PC-3 (cell line): ENCODE data around the gene GPA33. TPM values are rescaled to one million over a fixed set of nuclear protein-coding genes. Genes with fewer than 3 reads are reported as not detected.
"Not testable (repeated sequence)": the region's sequence is repeated elsewhere in the genome, so short reads cannot be mapped to it uniquely, and the experiment has no call there.

Experiments used
- ATAC-seq: fragments of 200-7000 bp; cut with Tn5 transposase; 2 replicates; pipeline ENCODE4 v1.9.1; 2020; ENCODE audit warnings: mild to moderate bottlenecking, moderate library complexity
- BruUV-seq: library from RNA; stranded (reverse); fragments of 400-500 nt; replicated peaks from 2 replicates; lab custom pipeline; 2021; lab: Mats Ljungman, UMichigan
- CTCF ChIA-PET: fragments of 300-600 bp; sonication (Branson Sonifier 250); formaldehyde crosslinking; loops from one replicate; lab custom pipeline; 2022; ENCODE audit warnings: antibody characterized with exemption; lab: Charles Lee
- POLR2A ChIA-PET: fragments of 300-600 bp; sonication (Branson Sonifier 250); formaldehyde crosslinking; loops from one replicate; lab custom pipeline; 2022; ENCODE audit warnings: antibody characterized with exemption; ENCODE audit not compliant: unreplicated experiment; lab: Charles Lee
- DNase-seq: peaks from one replicate; pipeline ENCODE4 v3.0.0-alpha.2; 2015
- H2AFZ ChIP-seq: fragments of 300-600 bp; sonication (generic); 2 replicates; pipeline ENCODE4 v1.6.0; 2016; ENCODE audit warnings: antibody characterized with exemption, low read length
- H3F3A ChIP-seq: fragments of 300-600 bp; sonication (generic); one replicate; pipeline ENCODE4 v1.6.0; 2017; ENCODE audit warnings: antibody characterized with exemption, low read length, control low read depth, mild to moderate bottlenecking; ENCODE audit not compliant: unreplicated experiment
- H3K27ac ChIP-seq: fragments of 300-600 bp; sonication (generic); 2 replicates; pipeline ENCODE4 v1.5.1; 2016; ENCODE audit warnings: mild to moderate bottlenecking, low read length
- H3K27me3 ChIP-seq: fragments of 300-600 bp; sonication (generic); 2 replicates; pipeline ENCODE4 v1.6.1; 2016; ENCODE audit warnings: low read length, mixed read lengths
- H3K36me3 ChIP-seq: fragments of 300-600 bp; sonication (generic); 2 replicates; pipeline ENCODE4 v1.6.1; 2016; ENCODE audit warnings: low read depth, mixed run types, low read length, mixed read lengths
- H3K4me1 ChIP-seq: fragments of 300-600 bp; sonication (generic); 2 replicates; pipeline ENCODE4 v1.5.1; 2016; ENCODE audit warnings: low read length; ENCODE audit not compliant: insufficient read depth
- H3K4me2 ChIP-seq: fragments of 300-600 bp; sonication (generic); 2 replicates; pipeline ENCODE4 v1.6.0; 2016; ENCODE audit warnings: low read length
- H3K4me3 ChIP-seq: fragments of 300-600 bp; sonication (generic); 2 replicates; pipeline ENCODE4 v1.5.1; 2016; ENCODE audit warnings: mild to moderate bottlenecking, low read length, mixed read lengths
- H3K79me2 ChIP-seq: fragments of 300-600 bp; sonication (generic); 2 replicates; pipeline ENCODE4 v1.6.1; 2017; ENCODE audit warnings: low read length, mixed read lengths
- H3K9ac ChIP-seq: fragments of 300-600 bp; sonication (generic); 2 replicates; pipeline ENCODE4 v1.6.0; 2016; ENCODE audit warnings: mild to moderate bottlenecking, low read length
- H3K9me2 ChIP-seq: fragments of 300-600 bp; sonication (generic); replicated peaks from 2 replicates; pipeline ENCODE4 v1.6.1; 2016; ENCODE audit warnings: mixed run types, low read length, mixed read lengths
- H3K9me3 ChIP-seq: fragments of 300-600 bp; sonication (generic); 2 replicates; pipeline ENCODE4 v1.6.1; 2016; ENCODE audit warnings: low read length, mixed read lengths
- H4K20me1 ChIP-seq: fragments of 300-600 bp; sonication (generic); 2 replicates; pipeline ENCODE4 v1.6.1; 2016; ENCODE audit warnings: low read length, mixed read lengths
- CTCF ChIP-seq: fragments of 300-600 bp; sonication (generic); conservative IDR thresholded peaks from 2 replicates; pipeline ENCODE4 v1.5.1; 2017; ENCODE audit warnings: antibody characterized with exemption, low read depth, mild to moderate bottlenecking, low read length
- EZH2 ChIP-seq: fragments of 300-600 bp; sonication (generic); IDR thresholded peaks from one replicate; pipeline ENCODE4 v1.6.1; 2017; ENCODE audit warnings: antibody characterized with exemption, mild to moderate bottlenecking, low read length; ENCODE audit not compliant: unreplicated experiment
- EZH2phosphoT487 ChIP-seq: fragments of 300-600 bp; sonication (generic); IDR thresholded peaks from 2 replicates; pipeline ENCODE4 v1.6.1; 2018; ENCODE audit warnings: mild to moderate bottlenecking, antibody characterized with exemption, low read length, borderline replicate concordance
- intact Hi-C: fragments of 100-400 bp; cut with micrococcal nuclease; formaldehyde crosslinking; loops from 2 replicates; pipeline ENCODE4 v1.9.0; 2023
- total RNA-seq: library from RNA; depleted of rRNA; stranded (reverse); fragments of >200 nt; gene quantifications from 2 replicates; pipeline ENCODE4 v1.2.3, GENCODE V29; 2014

The GPA33 gene
- total RNA-seq, 1 experiment from 2014 or later, result 0.04 TPM

DNA sequence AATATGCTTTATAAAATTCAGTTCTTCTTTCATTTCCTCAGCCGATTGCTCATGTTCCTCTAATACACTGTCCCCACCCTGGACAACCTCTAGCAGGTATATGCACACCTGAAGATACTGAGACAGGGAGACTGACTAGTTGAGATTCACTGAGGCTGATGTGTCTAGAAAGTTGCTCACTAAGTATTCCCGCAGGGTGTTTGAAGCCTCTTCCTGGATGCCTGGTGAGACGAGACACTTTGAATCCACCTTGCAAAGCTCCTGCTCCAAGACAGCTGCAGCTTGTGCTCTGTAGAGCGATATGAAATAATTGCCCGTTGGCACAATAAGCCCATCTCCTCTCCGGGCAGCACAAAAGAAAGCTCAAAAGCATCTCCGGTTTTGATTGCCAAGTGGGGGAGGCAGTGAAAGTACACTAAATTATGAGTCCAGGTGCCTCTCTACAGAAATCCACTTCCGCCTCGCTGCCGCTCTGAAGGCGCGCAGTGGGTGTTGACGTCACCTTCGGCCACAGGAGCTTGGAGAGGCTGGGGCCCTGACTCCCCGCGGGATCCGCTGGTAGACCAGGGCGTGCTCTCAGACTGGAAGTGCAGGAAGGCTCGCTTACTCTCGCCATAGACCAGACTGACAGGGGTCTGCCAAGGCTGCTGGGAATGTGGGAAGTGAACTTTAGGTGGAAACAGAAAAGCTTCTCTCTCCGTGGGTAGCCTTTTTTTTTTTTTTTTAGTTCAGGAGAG lies 46.3 kb downstream of the GPA33 start:
- no TSS peak for BruUV-seq
- H3K4me1 ChIP-seq, result 0 out of 2 replicates have a peak, but pooled peaks cover 7% of the 10 kb centered on the region
- intact Hi-C loops, result no loop called here
- H3K4me3 ChIP-seq, result peak overlapping the region; percentile 61
- no peaks in the 10 kb centered on the region for H3K79me2 ChIP-seq
- no peak overlapping the region for H3K27ac ChIP-seq
- ATAC-seq (peak; percentile 96), DNase-seq (peak; percentile 76)
- ChIA-PET POLR2A (no interaction called here), CTCF (no interaction called here)
- peak overlapping the region; percentile 81 for H3K4me2 ChIP-seq
- H4K20me1 ChIP-seq, result no peaks in the 10 kb centered on the region
- H3F3A ChIP-seq, result no peaks in the 10 kb centered on the region
- TF ChIP-seq EZH2 (no peak), CTCF (no peak), EZH2phosphoT487 (no peak)
- no peaks in the 10 kb centered on the region for H3K9me2 ChIP-seq
- no peak overlapping the region for H3K9ac ChIP-seq
- H3K27me3 ChIP-seq, result peaks cover 59% of the 10 kb centered on the region
- H3K9me3 ChIP-seq, result no peaks in the 10 kb centered on the region
- H2AFZ ChIP-seq, result peak overlapping the region; percentile 80
- no peaks in the 10 kb centered on the region for H3K36me3 ChIP-seq

GRCh38 chr1:167033646-167034045 lies 56.5 kb downstream of the GPA33 start:
- no peaks in the 10 kb centered on the region for H3K79me2 ChIP-seq
- H3K4me2 ChIP-seq, result no peak overlapping the region
- TF ChIP-seq EZH2phosphoT487, result no peak
- TF ChIP-seq EZH2, result no peak
- DNase-seq, result no peak
- no peaks in the 10 kb centered on the region for H3K9me3 ChIP-seq
- no peak overlapping the region for H3K4me3 ChIP-seq
- no peaks in the 10 kb centered on the region for H3F3A ChIP-seq
- ATAC-seq, result no peak
- ChIA-PET CTCF (no interaction called here), POLR2A (no interaction called here)
- H3K36me3 ChIP-seq, result no peaks in the 10 kb centered on the region
- BruUV-seq, result no TSS peak
- H3K4me1 ChIP-seq, result no peaks in the 10 kb centered on the region
- H3K27me3 ChIP-seq, result peaks cover 64% of the 10 kb centered on the region
- no peak overlapping the region for H3K27ac ChIP-seq
- intact Hi-C loops, result no loop called here
- H4K20me1 ChIP-seq, result no peaks in the 10 kb centered on the region
- no peak overlapping the region for H2AFZ ChIP-seq
- H3K9ac ChIP-seq, result no peak overlapping the region
- H3K9me2 ChIP-seq, result no peaks in the 10 kb centered on the region

DNA sequence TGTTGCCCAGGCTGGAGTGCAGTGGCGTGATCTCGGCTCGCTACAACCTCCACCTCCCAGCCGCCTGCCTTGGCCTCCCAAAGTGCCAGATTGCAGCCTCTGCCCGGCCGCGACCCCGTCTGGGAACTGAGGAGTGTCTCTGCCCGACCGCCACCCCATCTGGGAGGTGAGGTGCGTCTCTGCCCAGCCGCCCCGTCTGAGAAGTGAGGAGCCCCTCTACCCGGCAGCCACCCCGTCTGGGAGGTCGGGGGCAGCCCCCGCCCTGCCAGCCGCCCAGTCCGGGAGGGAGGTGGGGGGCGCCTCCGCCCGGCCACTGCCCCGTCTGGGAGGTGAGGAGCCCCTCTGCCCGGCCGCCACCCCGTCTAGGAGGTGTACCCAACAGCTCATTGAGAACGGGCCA lies 60.6 kb downstream of the GPA33 start:
- BruUV-seq, DNase-seq, H3F3A ChIP-seq, H3K9ac ChIP-seq, intact Hi-C loops, POLR2A ChIA-PET, H3K4me3 ChIP-seq, H3K36me3 ChIP-seq, ATAC-seq, H3K9me2 ChIP-seq, CTCF ChIA-PET, H3K4me2 ChIP-seq, H4K20me1 ChIP-seq, H3K4me1 ChIP-seq, H3K79me2 ChIP-seq, H3K27ac ChIP-seq, H2AFZ ChIP-seq, H3K9me3 ChIP-seq: not testable (repeated sequence)
- H3K27me3 ChIP-seq, result peaks cover 64% of the 10 kb centered on the region
